ENCODE results near the gene ROPN1L.

The ROPN1L gene

GRCh38 chr5:10451137-10451824 is 9.6 kb downstream of the ROPN1L start:
- DNase-seq (ENCODE audit: low read depth): no peak
- no peak overlapping the region for H3K4me3 ChIP-seq (ENCODE audit: low read length)
- TF ChIP-seq CTCF (conservative IDR thresholded peaks at IDR 0.05; ENCODE audit: low read depth, low read length): no peak

GRCh38 chr5:10452768-10453331 is 11.2 kb downstream of the ROPN1L start:
- TF ChIP-seq CTCF (conservative IDR thresholded peaks at IDR 0.05; ENCODE audit: low read depth, low read length): peak; percentile 78
- DNase-seq (ENCODE audit: low read depth): peak; percentile 48
- H3K4me3 ChIP-seq (ENCODE audit: low read length): no peak overlapping the region

- no peak overlapping the region for H3K4me3 ChIP-seq (ENCODE audit: low read length)
- TF ChIP-seq CTCF (conservative IDR thresholded peaks at IDR 0.05; ENCODE audit: low read depth, low read length): no peak
- DNase-seq (ENCODE audit: low read depth): peak; percentile 38
Measured at GRCh38 chr5:10453545-10453944, 11.9 kb downstream of the ROPN1L start.

DNA sequence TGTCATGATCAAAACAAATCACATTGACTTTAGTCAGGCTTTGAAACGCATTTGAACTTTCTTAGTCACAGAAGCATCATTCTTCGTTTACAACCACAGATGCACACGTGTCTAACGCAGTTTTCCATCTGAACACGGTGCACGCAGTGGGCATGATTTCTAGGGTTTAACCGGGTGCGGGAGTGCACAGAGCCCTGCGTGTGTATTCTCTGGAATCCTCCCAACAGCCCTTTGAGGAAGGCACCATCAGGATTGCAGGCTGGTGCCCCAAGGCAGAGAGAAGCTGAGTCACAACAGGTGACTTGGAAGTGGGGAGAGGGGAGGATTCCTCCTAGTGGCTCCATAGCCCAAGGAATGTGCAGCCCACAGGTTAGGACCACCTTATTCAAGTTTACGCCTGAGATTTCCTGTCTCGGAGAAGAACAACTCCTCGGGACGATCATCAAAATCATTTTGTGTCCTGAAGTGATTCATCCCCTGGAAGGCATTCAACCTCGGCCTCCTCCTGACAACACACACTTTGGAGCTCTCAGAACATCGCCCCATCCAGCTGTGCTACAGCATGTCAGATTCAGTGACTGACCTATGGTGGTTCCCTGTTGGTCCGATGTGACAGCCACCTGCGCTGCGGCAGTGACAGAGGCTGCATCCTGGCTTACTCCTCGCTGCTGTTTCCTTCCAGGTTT is 13.1 kb downstream of the ROPN1L start:
- H3K4me3 ChIP-seq (ENCODE audit: low read length): no peak overlapping the region

DNA sequence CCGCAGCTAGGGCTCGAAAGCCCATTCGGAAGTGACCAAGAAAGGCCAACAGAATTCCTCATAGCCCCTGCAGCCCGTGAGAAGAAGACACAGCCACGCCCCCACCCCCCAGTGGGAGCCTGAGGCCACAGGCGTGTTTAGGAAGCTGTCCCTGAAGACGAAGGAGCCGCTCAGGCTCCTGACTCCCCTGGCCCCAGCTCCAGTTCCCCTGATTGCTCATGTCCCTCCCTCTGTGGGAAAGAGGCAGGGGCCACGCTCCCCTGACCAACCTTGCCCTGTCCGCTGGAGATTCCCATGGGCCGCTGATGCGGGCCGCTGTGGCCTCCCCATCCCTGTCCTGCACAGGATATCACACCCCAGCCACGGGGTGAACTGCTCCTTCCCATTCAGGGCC is 13.6 kb downstream of the ROPN1L start:
- DNase-seq (ENCODE audit: low read depth): no peak
- no peak for TF ChIP-seq CTCF (conservative IDR thresholded peaks at IDR 0.05; ENCODE audit: low read depth, low read length)
- H3K4me3 ChIP-seq (ENCODE audit: low read length): no peak overlapping the region

More for the DNA sequence above, 13.1 kb downstream of the ROPN1L start:
- DNase-seq (ENCODE audit: low read depth): no peak
- TF ChIP-seq CTCF (conservative IDR thresholded peaks at IDR 0.05; ENCODE audit: low read depth, low read length): no peak

GRCh38 chr5:10456583-10457420 is 15.1 kb downstream of the ROPN1L start:
- no peak for TF ChIP-seq CTCF (conservative IDR thresholded peaks at IDR 0.05; ENCODE audit: low read depth, low read length)
- no peak overlapping the region for H3K4me3 ChIP-seq (ENCODE audit: low read length)
- DNase-seq (ENCODE audit: low read depth): no peak
